HUES6 (cell line): ENCODE results near the gene PTP4A2.

Experiments used
- H3K27ac ChIP-seq: 2 replicates; pipeline ENCODE4 v1.7.0; 2013; ENCODE audit warnings: low read depth, mild to moderate bottlenecking, low read length, inconsistent platforms
- H3K27me3 ChIP-seq: 2 replicates; pipeline ENCODE4 v1.6.1; 2013; ENCODE audit warnings: low read length; ENCODE audit not compliant: control insufficient read depth, insufficient read depth
- H3K36me3 ChIP-seq: 2 replicates; pipeline ENCODE4 v1.6.1; 2013; ENCODE audit warnings: low read length; ENCODE audit not compliant: control insufficient read depth, insufficient read depth
- H3K4me1 ChIP-seq: 2 replicates; pipeline ENCODE4 v1.6.1; 2013; ENCODE audit warnings: low read length; ENCODE audit not compliant: control insufficient read depth, insufficient read depth
- H3K4me3 ChIP-seq: 2 replicates; pipeline ENCODE4 v1.5.1; 2013; ENCODE audit warnings: low read depth, low read length
- H3K9ac ChIP-seq: one replicate; pipeline ENCODE4 v1.6.1; 2013; ENCODE audit warnings: mild to moderate bottlenecking, low read length
- H3K9me3 ChIP-seq: 2 replicates; pipeline ENCODE4 v1.6.1; 2013; ENCODE audit warnings: low read depth, low read length; ENCODE audit not compliant: control insufficient read depth, insufficient read depth

The PTP4A2 gene

DNA sequence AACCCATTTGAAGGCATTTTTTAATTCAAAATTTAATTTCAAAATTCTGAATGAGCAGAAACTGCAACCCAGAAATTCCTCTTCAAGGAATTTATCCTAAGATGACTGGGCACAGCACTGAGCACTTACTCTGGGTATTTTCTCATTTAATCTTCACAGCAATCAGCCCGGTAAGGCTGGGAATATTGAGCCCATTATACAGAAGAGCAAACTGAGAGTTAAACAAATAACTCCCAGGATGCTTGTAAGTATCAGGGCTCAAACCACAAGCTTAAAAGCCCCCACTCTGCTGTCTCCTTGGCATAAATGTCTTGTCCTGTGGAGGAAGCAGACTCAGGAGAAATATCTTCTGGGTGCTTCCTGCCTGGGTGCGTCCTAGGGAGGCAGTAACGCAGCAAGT lies 69.3 kb downstream of the PTP4A2 start:
- Histone ChIP-seq H3K4me3 (no peak overlapping the region), H3K27ac (no peak overlapping the region), H3K9ac (no peak overlapping the region), H3K27me3 (no peaks in the 10 kb centered on the region), H3K9me3 (no peaks in the 10 kb centered on the region), H3K4me1 (no peaks in the 10 kb centered on the region), H3K36me3 (no peaks in the 10 kb centered on the region)

GRCh38 chr1:31867546-31867945 lies 70.6 kb downstream of the PTP4A2 start:
- H3K9ac ChIP-seq: no peak overlapping the region

GRCh38 chr1:31866450-31867032 lies 71.6 kb downstream of the PTP4A2 start:
- Histone ChIP-seq H3K4me1 (no peaks in the 10 kb centered on the region), H3K9ac (no peak overlapping the region), H3K9me3 (no peaks in the 10 kb centered on the region), H3K4me3 (no peak overlapping the region), H3K27ac (no peak overlapping the region), H3K27me3 (no peaks in the 10 kb centered on the region), H3K36me3 (no peaks in the 10 kb centered on the region)

More at GRCh38 chr1:31867546-31867945, 70.6 kb downstream of the PTP4A2 start:
- H3K27ac ChIP-seq: no peak overlapping the region
- no peaks in the 10 kb centered on the region for H3K36me3 ChIP-seq
- H3K4me3 ChIP-seq: no peak overlapping the region
- no peaks in the 10 kb centered on the region for H3K27me3 ChIP-seq
- H3K4me1 ChIP-seq: no peaks in the 10 kb centered on the region
- H3K9me3 ChIP-seq: no peaks in the 10 kb centered on the region

DNA sequence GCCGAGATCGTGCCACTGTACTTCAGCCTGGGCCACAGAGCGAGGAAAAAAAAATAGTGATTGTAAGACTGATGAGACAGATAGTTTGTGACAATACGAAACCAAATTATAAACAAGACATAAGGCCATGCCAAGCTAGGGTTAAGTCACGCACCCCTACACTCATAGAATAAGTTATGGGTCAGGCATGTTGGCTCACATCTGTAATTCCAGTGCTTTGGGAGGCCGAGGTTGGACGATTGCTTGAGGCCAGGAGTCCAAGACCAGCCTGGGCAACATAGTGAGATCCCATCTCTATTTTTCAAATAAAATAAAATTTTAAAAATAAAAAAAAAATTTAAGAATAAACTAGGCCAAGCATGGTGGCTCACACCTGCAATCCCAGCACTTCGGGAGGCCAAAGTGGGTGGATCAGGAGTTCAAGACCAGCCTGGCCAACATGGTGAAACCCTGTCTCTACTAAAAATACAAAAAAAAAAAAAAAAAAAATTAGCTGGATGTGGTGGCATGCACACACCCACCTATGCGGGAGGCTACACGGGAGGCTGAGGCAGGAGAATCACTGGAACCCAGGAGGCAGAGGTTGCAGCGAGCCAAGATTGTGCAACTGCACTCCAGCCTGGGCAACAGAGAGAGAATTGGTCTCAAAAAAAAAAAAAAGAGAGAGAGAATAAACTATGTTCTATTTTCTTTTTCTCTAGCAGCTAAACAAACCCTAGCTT lies 72.3 kb downstream of the PTP4A2 start:
- Histone ChIP-seq H3K27me3 (no peaks in the 10 kb centered on the region), H3K4me1 (no peaks in the 10 kb centered on the region), H3K9me3 (no peaks in the 10 kb centered on the region), H3K36me3 (no peaks in the 10 kb centered on the region), H3K27ac (no peak overlapping the region), H3K4me3 (no peak overlapping the region), H3K9ac (no peak overlapping the region)

DNA sequence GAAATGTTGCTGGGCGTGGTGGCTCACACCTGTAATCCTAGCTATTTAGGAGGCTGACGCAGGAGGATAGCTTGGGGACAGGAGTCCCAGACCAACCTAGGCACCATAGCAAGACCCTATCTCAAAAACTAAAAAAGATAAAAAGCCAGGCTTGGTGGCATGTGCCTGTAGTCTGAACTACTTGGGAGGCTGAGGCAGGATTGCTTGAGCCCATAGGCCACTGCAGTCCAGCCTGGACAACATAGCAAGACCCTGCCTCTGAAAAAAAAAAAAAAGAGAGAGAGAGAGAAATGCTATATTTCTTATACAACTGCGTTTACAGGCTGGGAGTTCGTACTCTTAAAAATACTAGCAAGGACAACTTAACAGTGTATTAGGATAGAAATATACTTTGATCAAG lies 76.1 kb downstream of the PTP4A2 start:
- H3K9me3 ChIP-seq: no peaks in the 10 kb centered on the region
- no peaks in the 10 kb centered on the region for H3K36me3 ChIP-seq
- H3K27ac ChIP-seq: no peak overlapping the region
- H3K4me3 ChIP-seq: no peak overlapping the region
- no peaks in the 10 kb centered on the region for H3K27me3 ChIP-seq
- no peak overlapping the region for H3K9ac ChIP-seq
- H3K4me1 ChIP-seq: no peaks in the 10 kb centered on the region

DNA sequence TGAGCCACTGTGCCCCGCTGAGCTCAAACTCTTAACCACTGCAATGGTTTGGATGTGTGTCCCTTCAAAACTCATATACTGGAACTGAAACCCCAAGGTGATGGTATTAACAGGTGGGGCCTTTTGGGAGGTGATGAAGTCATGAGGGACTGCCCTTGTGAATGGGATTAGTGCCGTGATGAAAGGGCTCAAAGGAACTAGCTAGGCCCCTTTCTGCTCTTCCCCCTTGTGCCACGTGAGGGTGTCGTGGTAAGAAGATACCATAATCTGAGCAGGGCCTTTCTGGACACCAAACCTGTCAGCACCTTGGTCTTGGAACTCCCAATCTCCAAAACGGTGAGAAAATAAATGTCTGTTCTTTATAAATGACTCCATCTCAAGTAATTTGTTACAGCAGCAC lies 76.8 kb downstream of the PTP4A2 start:
- no peaks in the 10 kb centered on the region for H3K9me3 ChIP-seq
- H3K4me3 ChIP-seq: no peak overlapping the region
- H3K27ac ChIP-seq: no peak overlapping the region
- no peak overlapping the region for H3K9ac ChIP-seq
- H3K27me3 ChIP-seq: no peaks in the 10 kb centered on the region
- H3K4me1 ChIP-seq: no peaks in the 10 kb centered on the region
- no peaks in the 10 kb centered on the region for H3K36me3 ChIP-seq

GRCh38 chr1:31860581-31860980 lies 77.6 kb downstream of the PTP4A2 start:
- no peak overlapping the region for H3K4me3 ChIP-seq
- H3K9me3 ChIP-seq: no peaks in the 10 kb centered on the region

DNA sequence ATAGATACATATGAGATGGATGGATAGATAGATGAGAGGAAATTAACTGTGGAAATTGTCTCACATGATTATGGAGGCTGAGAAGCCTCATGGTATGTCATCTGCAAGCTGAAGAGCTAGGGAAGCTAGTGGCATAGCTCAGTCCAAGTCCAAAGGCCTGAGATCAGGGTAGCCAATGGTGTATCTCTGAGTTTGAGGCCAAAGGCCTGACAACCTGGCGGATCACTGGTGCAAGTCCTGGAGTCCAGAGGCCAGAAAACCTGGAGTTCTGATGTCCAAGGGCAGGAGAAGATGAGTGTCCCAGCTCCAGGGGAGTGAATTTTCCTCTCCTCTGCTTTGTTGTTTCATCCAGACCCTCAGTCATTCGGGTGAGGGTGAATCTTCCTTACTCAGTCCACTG lies 78.4 kb downstream of the PTP4A2 start:
- H3K4me3 ChIP-seq: no peak overlapping the region
- no peak overlapping the region for H3K27ac ChIP-seq
- no peaks in the 10 kb centered on the region for H3K9me3 ChIP-seq
- H3K4me1 ChIP-seq: no peaks in the 10 kb centered on the region; the same call in 1 of the 2 replicates
- no peak overlapping the region for H3K9ac ChIP-seq
- H3K36me3 ChIP-seq: no peaks in the 10 kb centered on the region
- no peaks in the 10 kb centered on the region for H3K27me3 ChIP-seq

More at GRCh38 chr1:31860581-31860980, 77.6 kb downstream of the PTP4A2 start:
- no peaks in the 10 kb centered on the region for H3K36me3 ChIP-seq
- H3K27ac ChIP-seq: no peak overlapping the region
- no peak overlapping the region for H3K9ac ChIP-seq
- H3K27me3 ChIP-seq: no peaks in the 10 kb centered on the region
- no peaks in the 10 kb centered on the region for H3K4me1 ChIP-seq

DNA sequence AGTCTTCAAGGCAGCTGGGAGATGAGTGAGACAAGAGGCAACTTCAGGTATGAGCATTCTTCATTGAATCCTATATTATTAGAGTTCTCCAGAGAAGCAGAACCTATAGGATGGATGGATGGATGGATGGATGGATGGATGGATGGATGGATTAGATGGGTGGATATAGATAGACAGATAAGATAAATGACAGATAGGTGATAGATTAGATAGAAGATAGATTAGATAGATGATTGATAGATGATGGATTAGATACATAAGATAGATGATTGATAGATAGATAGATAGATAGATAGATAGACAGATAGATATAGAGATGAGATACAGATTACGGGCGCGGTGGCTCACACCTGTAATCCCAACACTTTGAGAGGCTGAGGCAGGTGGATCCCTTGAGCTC lies 79.1 kb downstream of the PTP4A2 start:
- H3K27ac ChIP-seq: no peak overlapping the region
- H3K27me3 ChIP-seq: no peaks in the 10 kb centered on the region
- no peak overlapping the region for H3K9ac ChIP-seq
- H3K9me3 ChIP-seq: no peaks in the 10 kb centered on the region
- no peaks in the 10 kb centered on the region; the same call in 1 of the 2 replicates for H3K4me1 ChIP-seq
- no peak overlapping the region for H3K4me3 ChIP-seq
- no peaks in the 10 kb centered on the region for H3K36me3 ChIP-seq

DNA sequence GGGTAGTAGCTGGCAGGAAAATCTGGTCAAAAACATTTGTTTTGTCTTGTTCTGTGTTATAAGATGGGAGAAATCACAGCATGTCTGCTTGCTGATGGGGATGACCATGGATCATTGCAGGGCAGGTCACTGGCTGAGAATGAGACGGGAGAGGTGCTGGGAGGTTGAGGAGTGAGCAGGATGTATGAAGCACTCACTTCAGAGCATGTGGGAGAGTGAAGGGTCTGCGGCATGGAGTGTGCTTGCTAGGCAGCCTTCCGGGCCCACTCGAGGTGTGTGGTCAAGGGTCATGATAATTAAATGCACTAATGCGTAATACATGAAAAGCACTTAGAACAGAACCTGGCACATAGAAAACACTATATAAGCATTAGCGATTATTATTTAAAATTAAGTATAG lies 80.3 kb downstream of the PTP4A2 start:
- Histone ChIP-seq H3K9ac (no peak overlapping the region), H3K36me3 (no peaks in the 10 kb centered on the region), H3K4me3 (no peak overlapping the region), H3K27ac (no peak overlapping the region), H3K4me1 (no peaks in the 10 kb centered on the region; the same call in 1 of the 2 replicates), H3K9me3 (no peaks in the 10 kb centered on the region), H3K27me3 (no peaks in the 10 kb centered on the region)
